ENCODE measurements around the gene FOXJ3.

DNA sequence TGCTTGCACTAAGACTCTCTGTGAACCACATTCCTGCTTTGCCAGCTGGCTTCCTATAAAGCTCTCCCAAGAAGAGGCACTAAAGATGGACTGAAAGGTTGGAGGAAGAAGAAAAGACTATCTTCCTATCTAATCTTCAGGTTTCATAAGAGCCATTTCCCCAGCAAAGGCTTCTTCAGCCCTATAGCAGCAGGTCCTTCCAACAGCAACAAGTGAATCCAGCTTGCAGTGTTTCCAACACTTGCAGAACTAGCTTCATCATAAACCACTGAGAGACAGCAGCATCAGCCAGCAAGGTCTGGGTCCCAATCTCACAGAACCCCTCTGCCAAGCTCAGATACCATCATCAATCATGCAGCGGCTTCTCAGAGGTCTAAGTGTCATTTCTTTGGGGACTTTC, 28.1 kb downstream of the FOXJ3 start:
- TF ChIP-seq, protein P1, sequence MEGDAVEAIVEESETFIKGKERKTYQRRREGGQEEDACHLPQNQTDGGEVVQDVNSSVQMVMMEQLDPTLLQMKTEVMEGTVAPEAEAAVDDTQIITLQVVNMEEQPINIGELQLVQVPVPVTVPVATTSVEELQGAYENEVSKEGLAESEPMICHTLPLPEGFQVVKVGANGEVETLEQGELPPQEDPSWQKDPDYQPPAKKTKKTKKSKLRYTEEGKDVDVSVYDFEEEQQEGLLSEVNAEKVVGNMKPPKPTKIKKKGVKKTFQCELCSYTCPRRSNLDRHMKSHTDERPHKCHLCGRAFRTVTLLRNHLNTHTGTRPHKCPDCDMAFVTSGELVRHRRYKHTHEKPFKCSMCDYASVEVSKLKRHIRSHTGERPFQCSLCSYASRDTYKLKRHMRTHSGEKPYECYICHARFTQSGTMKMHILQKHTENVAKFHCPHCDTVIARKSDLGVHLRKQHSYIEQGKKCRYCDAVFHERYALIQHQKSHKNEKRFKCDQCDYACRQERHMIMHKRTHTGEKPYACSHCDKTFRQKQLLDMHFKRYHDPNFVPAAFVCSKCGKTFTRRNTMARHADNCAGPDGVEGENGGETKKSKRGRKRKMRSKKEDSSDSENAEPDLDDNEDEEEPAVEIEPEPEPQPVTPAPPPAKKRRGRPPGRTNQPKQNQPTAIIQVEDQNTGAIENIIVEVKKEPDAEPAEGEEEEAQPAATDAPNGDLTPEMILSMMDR (IDR thresholded peaks at IDR 0.05): no peak
- TF ChIP-seq EZH2 (IDR thresholded peaks at IDR 0.05; ENCODE audit: borderline replicate concordance, insufficient read depth, low read depth, low read length, poor library complexity, severe bottlenecking): no peak
